Stimulated activated memory B cell treated with anti-CD40 and anti-IgM and Interleukin-4, amounts not matched to agents 10 μg/mL and 1 μg/mL and 100 μg/mL, for 72 hours (primary cell): ENCODE data around the gene KCNK17.

Experiments
- ATAC-seq: fragments of 150-1000 bp; cut with Tn5 transposase; 2 replicates; pipeline ENCODE4 v1.10.0; 2021
- H3K27ac Mint-ChIP-seq: one replicate; pipeline ENCODE4 v1.8.0; 2022; ENCODE audit warnings: mild to moderate bottlenecking, mixed read lengths
- H3K27me3 Mint-ChIP-seq: one replicate; pipeline ENCODE4 v1.8.0; 2022; ENCODE audit warnings: mixed read lengths
- H3K36me3 Mint-ChIP-seq: one replicate; pipeline ENCODE4 v1.8.0; 2022; ENCODE audit warnings: mixed read lengths
- H3K4me1 Mint-ChIP-seq: one replicate; pipeline ENCODE4 v1.8.0; 2022; ENCODE audit warnings: mixed read lengths
- H3K4me3 Mint-ChIP-seq: one replicate; pipeline ENCODE4 v1.8.0; 2022; ENCODE audit warnings: mild to moderate bottlenecking, moderate library complexity, mixed read lengths
- H3K9me3 Mint-ChIP-seq: one replicate; pipeline ENCODE4 v1.8.0; 2022; ENCODE audit warnings: mixed read lengths

Gene KCNK17

DNA sequence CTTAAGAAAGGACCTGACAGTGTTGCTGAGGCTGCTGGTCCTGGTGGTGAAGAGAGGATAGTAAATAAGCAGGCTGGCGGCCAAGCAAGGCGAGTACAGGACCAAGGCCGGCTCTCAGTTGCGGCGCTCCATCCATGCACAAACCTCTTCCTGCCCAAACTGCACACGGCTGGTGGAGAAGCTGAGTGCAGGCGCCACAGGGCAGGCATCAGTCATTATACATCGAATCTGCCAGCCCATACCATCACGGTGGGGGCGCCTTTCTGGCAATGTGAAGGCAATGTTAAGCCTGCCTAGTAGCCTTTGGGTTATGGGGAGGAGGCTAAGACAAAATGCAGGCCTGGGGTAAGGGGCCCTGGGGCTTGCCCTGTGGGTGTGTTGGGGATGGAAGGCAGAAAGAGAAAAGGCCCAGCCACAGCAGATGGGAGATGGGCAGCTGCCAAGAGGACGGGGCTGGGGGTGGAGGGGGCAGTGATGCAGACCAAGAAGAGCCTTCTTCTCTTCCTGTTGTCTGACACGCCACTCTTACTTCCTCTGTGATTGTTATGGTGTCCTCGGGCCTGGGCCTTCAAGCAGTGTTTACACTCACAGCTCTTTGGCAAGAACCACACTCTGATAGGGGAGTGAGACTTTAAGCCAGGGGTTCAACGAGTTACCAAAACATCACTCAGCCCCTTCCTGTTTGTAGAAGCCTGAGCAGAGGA, 28.6 kb upstream of the KCNK17 start:
- peak; percentile 78 for ATAC-seq
- Mint-ChIP-seq H3K27ac (no peak overlapping the region), H3K4me3 (no peak overlapping the region)

DNA sequence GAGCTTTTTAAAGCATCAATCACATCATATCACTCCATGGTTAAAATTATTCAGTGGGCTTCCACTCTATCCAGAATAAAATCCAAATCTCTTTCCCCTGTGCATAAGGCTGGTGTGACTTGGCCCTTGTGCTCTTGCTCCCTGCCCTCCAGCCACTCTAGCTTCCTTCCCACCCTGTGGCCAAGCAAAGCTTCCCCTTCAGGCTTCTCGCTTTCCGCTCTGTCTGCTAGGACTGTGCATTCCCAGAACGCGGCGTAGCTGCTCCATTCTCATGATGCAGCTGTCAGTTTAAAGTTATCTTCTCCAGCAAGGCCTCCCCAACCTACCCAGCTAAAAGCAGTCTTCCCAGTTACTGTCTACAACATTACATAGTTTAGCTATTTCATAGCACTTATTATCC, 27.7 kb upstream of the KCNK17 start:
- Mint-ChIP-seq H3K27ac (no peak overlapping the region), H3K9me3 (peaks cover 6% of the 10 kb centered on the region), H3K4me1 (peaks cover 12% of the 10 kb centered on the region), H3K27me3 (peaks cover 30% of the 10 kb centered on the region), H3K36me3 (peaks cover 5% of the 10 kb centered on the region), H3K4me3 (no peak overlapping the region)
- no peak for ATAC-seq

More for the DNA sequence above, 28.6 kb upstream of the KCNK17 start:
- Mint-ChIP-seq H3K9me3 (peaks cover 6% of the 10 kb centered on the region), H3K27me3 (peaks cover 21% of the 10 kb centered on the region), H3K4me1 (peaks cover 9% of the 10 kb centered on the region), H3K36me3 (peaks cover 5% of the 10 kb centered on the region)

DNA sequence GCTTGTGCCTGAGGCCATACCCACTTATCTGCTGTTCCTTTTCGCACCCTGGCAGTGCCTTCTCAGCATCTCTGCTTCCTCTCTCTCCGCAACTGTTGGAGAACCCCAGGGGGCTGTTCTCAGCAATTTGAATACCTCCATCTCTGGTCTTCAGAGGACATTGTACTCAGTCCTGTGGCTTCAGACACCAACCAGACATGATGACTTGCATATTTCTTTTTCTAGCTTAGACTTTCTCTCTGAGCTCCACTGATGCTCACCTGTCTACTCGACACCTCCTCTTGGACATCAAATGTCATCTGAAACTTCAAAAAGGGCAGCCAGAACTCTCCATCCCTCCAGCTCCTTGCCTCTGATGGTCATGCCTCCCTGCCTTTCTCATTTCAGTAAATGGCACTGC, 27.1 kb upstream of the KCNK17 start:
- no peak for ATAC-seq
- H3K27ac Mint-ChIP-seq, result no peak overlapping the region
- peaks cover 5% of the 10 kb centered on the region for H3K36me3 Mint-ChIP-seq
- H3K27me3 Mint-ChIP-seq, result peaks cover 35% of the 10 kb centered on the region
- peaks cover 18% of the 10 kb centered on the region for H3K4me1 Mint-ChIP-seq
- H3K9me3 Mint-ChIP-seq, result peaks cover 6% of the 10 kb centered on the region
- H3K4me3 Mint-ChIP-seq, result no peak overlapping the region

DNA sequence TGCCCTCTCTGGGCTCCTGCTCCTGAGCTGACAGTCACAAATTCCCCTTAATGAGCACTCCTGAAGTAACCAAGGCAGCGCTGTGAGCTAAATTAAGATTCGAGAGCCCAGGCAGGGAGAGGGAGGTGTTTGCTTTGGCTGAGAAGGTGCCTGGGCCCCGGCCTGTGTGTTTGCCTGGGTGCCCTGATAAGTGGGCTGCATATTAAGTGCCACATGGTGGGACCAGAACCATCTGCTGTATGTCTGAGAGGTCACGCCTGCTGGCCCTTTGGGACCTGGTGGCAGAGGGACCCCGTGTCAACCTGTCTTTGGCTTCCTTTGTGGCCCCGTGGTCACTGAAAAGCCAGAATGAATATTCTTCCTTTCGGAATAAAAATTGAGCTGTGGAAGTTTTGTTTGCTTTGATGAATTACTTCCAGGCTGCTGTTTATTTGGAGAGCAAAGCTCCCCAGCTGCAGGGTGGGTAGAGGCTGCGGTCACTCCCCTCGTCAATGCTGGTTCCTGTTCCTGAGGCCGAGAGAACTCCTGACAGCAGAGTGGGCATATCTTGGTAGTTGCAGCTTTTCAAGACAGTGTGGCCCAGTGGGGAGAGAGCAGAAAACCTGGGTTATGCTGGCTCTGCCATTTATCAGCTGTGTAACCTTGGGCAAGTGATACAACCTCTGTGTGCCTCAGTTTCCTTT, 25.8 kb upstream of the KCNK17 start:
- H3K27ac Mint-ChIP-seq, result no peak overlapping the region
- peaks cover 35% of the 10 kb centered on the region for H3K27me3 Mint-ChIP-seq
- H3K4me1 Mint-ChIP-seq, result peaks cover 25% of the 10 kb centered on the region
- peaks cover 5% of the 10 kb centered on the region for H3K36me3 Mint-ChIP-seq
- H3K4me3 Mint-ChIP-seq, result no peak overlapping the region
- ATAC-seq, result no peak
- peaks cover 6% of the 10 kb centered on the region for H3K9me3 Mint-ChIP-seq

DNA sequence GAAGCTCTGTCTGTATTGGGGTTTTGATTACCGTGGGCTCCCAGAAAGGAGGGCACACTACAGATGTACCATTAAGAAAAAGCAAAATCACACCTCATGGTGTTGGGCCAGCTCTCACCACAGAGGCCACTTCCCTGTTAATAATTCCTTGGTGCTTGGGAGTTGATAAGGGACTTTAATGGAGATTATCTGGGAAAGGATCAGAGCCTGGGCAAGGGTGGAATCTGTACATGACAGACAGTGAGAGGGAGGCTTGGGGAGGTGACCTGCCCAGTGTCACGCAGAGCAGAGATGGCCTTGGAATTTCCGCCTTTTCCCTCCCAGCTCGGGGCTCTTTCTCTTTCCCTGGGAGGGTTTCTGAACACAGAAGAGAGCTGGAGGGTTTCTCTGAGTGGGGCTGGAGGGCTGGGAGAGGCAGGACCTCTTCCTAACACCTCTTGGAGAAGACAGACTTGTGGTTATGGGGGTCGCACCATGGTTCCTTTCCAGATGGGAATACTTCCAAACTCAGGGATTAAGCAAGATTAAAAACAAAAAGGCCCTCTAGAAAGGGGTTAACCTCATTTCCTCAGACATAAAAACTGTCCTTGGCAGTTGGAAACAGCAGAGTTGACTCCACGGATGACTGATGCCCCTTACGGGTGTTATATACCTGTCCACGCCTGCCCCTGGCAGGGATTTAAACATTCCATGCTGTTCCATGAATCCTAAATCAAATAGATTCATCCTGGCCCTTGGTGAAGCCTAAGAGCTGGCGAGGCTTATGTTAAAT, 25.1 kb upstream of the KCNK17 start:
- H3K9me3 Mint-ChIP-seq, result no peaks in the 10 kb centered on the region
- no peaks in the 10 kb centered on the region for H3K36me3 Mint-ChIP-seq
- peaks cover 35% of the 10 kb centered on the region for H3K27me3 Mint-ChIP-seq
- H3K4me3 Mint-ChIP-seq, result no peak overlapping the region
- H3K4me1 Mint-ChIP-seq, result peaks cover 20% of the 10 kb centered on the region
- no peak for ATAC-seq
- no peak overlapping the region for H3K27ac Mint-ChIP-seq

DNA sequence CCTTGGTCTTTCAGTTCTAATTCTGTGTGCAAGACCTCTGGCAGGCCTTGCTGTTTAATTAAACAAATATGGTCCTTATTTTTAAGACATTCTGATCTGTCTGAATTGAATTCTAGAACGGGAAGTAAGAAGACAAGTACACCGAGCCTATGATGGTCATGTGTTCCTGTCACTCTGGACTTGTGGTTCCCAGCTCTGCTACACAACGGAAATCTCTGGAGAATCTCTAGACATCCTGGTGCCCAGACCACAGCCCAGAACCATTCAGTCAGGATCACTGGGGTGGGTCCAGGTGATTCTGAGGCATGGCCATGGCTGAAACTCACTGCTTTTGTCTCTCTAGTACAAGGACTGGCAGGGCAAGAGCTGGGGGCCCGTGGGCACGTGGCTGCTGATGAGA, 24.2 kb upstream of the KCNK17 start:
- ATAC-seq, result no peak
- Mint-ChIP-seq H3K36me3 (no peaks in the 10 kb centered on the region), H3K27me3 (peaks cover 35% of the 10 kb centered on the region), H3K4me1 (peaks cover 20% of the 10 kb centered on the region), H3K9me3 (no peaks in the 10 kb centered on the region), H3K27ac (no peak overlapping the region), H3K4me3 (no peak overlapping the region)

DNA sequence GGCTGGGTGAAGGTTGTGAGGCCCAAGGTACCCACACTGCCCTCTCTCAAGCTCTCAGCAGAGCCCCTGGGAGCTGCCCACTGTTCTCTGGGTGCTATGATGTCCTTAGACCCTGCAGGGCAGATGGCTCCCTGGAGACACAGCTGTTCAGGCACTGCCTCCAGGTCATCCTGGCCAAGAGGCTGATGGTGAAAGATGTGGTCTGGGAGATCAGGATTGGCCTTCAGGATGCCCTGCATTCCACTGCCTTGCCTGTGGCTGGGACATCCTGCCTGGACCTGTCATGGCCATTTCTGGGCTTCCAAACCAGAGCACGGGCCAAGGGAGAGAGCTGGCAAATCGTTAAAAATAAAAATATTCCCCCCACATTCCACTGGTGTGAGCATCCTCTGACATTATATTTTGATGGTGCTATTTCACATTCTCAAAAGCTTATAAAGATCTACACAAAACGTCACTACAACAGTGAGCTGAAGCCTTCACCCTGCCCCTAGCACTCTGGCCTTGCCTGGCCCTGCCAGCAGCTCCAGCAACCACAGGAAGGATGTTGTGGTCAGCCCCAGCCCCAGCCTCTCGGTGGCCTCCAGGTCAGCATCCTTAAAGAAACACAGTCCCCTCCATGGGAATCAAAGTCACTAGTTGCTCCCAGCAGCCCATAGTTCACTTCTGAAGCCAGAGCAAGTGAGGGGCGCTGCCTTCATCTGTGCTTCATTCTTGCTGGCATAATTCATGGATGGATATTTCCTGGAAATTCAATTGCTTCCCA, 21.7 kb upstream of the KCNK17 start:
- Mint-ChIP-seq H3K27me3 (peaks cover 45% of the 10 kb centered on the region), H3K4me1 (peaks cover 20% of the 10 kb centered on the region), H3K36me3 (no peaks in the 10 kb centered on the region), H3K27ac (no peak overlapping the region), H3K4me3 (no peak overlapping the region), H3K9me3 (no peaks in the 10 kb centered on the region)
- ATAC-seq, result no peak

DNA sequence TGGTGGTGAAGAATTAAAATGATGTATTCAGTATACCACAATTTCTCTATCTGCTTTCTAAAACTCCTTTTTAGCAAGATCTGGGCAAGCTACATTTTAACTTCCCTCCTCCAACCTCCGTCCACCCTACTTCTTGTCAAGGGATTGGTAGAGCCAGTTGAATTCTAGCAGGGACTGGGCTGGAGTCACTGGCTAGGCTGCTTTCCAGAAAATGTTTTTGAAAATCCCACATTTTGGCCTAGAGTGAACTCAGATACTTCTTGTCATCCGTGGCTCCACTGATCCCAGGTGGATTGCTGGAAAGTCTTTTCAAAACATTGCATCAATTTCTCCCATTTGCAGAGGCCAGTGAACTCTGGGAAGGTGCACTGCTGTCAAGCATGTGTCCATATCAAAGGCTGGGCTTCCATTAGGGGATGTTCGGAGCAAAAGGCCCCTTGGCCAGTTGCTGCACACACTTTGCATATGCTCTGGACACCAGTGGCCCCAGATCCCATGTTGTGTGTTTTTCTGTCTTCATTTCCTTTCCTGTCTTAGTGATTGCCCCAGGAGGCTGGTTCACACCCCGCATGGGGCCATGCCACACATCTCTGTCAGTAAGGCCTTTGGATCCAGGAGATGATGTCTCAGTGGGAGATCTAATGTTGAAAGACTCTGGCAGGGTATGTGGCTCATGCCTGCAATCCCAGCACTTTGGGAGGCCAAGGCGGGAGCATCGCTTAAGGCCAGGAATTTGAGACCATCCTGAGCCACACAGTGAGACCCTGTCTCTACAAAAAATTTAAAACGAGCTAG, 19.6 kb upstream of the KCNK17 start:
- Mint-ChIP-seq H3K27me3 (peaks cover 31% of the 10 kb centered on the region), H3K4me1 (peaks cover 27% of the 10 kb centered on the region), H3K27ac (no peak overlapping the region), H3K4me3 (no peak overlapping the region), H3K9me3 (no peaks in the 10 kb centered on the region), H3K36me3 (no peaks in the 10 kb centered on the region)
- no peak for ATAC-seq

DNA sequence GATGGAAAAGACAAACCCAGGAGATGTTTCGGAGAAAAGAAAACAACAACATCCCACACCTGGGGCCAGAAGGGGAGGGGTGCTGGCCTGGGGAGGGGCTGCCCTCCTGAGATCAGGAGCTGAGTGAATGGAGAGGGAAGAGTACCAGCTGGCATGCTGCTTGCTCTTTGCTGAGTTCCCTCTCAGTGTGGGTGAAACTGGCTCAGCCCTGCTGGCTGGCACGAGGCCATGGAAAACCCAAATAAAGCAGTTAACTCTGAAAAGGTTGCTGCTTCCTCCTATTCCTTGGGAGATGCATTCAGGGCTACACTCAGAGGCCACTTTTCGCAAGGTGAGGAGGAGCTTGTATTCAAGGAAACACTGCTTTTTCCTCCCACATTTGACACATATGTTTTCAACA, 16.3 kb upstream of the KCNK17 start:
- Mint-ChIP-seq H3K36me3 (no peaks in the 10 kb centered on the region), H3K4me1 (peaks cover 7% of the 10 kb centered on the region), H3K4me3 (no peak overlapping the region), H3K9me3 (no peaks in the 10 kb centered on the region), H3K27me3 (peaks cover 34% of the 10 kb centered on the region), H3K27ac (no peak overlapping the region)
- no peak for ATAC-seq

DNA sequence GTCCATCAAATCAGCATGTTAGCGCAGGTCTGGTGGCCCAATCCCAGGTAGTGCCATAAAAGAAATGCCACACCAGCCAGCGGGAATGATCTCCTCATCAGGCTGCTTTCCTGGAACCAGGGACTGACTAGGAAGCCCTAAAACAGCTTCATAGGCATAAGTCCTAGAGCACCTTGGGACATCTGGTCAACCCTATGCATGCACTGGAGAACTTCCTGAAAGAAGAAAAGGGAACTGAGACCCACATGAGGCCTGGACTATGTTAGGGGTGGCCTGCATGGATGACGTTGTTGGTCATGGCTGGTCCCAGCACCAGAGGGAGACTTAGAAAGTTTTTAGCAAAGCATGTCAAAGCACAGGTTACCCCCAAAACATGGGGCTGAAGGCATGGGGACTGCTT, 15.8 kb upstream of the KCNK17 start:
- peak; percentile 81 for ATAC-seq
- H3K27me3 Mint-ChIP-seq, result peaks cover 38% of the 10 kb centered on the region
- H3K4me1 Mint-ChIP-seq, result peaks cover 7% of the 10 kb centered on the region
- H3K9me3 Mint-ChIP-seq, result no peaks in the 10 kb centered on the region
- H3K4me3 Mint-ChIP-seq, result no peak overlapping the region
- H3K36me3 Mint-ChIP-seq, result no peaks in the 10 kb centered on the region
- no peak overlapping the region for H3K27ac Mint-ChIP-seq

DNA sequence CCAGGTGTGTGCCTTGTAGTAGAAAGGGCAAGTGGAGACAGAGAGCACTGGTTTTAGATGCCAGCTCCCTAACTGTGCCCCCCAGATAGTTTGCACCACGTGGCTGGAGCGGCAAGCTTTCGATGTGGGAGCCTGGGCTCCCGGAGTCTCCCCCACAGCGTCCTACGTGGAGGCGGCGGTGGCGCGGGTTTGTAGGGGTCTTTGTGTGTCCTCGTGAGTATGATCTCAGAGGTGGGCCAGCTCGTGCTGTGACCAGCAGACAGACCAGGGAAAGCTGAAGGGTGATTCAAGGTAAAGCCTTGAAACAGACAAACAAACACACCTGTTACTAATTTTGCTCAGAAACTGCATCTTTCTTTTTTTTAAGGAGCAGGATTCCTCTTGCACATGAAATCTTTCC, 13.8 kb upstream of the KCNK17 start:
- ATAC-seq, result no peak
- peaks cover 7% of the 10 kb centered on the region for H3K4me1 Mint-ChIP-seq
- no peak overlapping the region for H3K4me3 Mint-ChIP-seq
- H3K9me3 Mint-ChIP-seq, result no peaks in the 10 kb centered on the region
- no peaks in the 10 kb centered on the region for H3K36me3 Mint-ChIP-seq
- H3K27ac Mint-ChIP-seq, result no peak overlapping the region
- H3K27me3 Mint-ChIP-seq, result peaks cover 40% of the 10 kb centered on the region

DNA sequence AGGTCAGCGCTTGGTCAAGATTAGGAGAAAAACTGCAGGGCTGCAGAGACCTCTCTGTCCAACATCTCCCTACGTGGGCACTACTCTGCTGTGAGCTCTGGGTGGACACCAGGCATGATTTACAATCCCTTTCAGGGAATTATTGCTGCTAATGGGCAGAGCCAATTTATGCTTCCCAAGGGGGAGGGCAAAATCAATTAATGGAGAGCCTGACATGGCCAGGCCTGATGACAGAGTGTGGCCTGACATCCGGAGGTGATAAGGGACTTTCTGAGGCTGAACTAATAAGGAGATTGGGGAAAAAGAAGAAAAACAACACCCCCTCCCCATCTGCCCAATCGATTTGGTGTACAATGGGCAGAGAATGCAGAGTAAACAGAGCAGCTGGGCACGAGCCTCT, 13.3 kb upstream of the KCNK17 start:
- Mint-ChIP-seq H3K27ac (no peak overlapping the region), H3K4me3 (no peak overlapping the region), H3K36me3 (no peaks in the 10 kb centered on the region), H3K4me1 (peaks cover 7% of the 10 kb centered on the region), H3K9me3 (no peaks in the 10 kb centered on the region), H3K27me3 (peaks cover 35% of the 10 kb centered on the region)
- no peak for ATAC-seq

DNA sequence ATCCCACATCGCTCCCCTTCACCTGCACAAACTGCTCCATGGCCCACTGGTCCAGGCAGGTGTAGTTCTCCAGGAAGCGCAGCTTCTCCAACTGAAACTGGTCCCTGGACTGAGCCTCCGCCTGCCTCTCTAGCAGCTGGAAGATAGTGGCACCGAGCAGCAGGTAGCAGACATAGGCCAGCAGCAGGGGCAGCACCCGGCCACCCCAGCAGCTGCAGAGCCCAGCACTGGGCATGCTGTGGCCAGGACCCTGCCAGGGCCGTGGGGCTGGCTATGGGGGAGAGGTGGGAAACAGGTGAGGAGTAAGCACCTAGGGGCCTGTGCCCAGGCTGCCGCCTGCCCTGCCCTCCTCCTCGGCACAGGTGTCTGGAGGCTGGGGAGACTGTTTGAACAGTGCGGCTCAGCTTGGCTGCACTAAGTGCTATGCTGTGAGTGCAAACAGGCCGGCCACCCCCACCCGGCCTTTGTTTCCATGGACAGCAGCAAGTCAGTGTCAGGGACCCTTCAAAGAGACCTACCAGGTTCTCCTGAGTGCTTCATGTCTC, 8.2 kb upstream of the KCNK17 start, which contains the start of gene KCNK16:
TSS of gene KCNK16 (minus strand) at position 397 of the 545 bp plus-strand sequence. CDS start at position 235, 162 bp downstream.
- ATAC-seq, result no peak
- Mint-ChIP-seq H3K9me3 (no peaks in the 10 kb centered on the region), H3K27ac (no peak within 1 kb of the TSS), H3K27me3 (peaks cover 33% of the 10 kb centered on the region), H3K4me3 (no peak within 1 kb of the TSS), H3K36me3 (no peaks in the 10 kb centered on the region), H3K4me1 (peaks cover 9% of the 10 kb centered on the region)

DNA sequence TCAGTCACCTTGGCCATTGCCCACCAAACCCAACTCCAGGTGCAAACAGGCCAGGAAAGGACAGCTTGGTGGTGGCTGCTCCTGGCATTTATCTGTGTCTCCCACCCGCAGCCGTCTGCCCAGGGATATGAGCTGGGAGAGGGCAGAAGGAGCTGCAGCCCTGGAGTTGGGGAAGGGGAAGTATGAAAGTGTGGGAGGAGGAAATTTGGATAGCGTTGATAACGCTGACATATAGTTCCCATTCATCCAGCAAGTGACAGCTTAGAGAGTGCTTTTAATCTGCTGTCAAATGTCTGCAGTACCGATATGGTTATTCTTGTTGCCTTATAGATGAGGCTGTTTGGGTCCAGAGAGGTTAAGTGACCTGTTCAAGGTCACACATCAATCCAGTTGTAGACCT, 7.5 kb upstream of the KCNK17 start:
- ATAC-seq, result no peak
- Mint-ChIP-seq H3K9me3 (no peaks in the 10 kb centered on the region), H3K27me3 (peaks cover 32% of the 10 kb centered on the region), H3K36me3 (no peaks in the 10 kb centered on the region), H3K4me3 (no peak overlapping the region), H3K27ac (no peak overlapping the region), H3K4me1 (peaks cover 9% of the 10 kb centered on the region)
